GM13976 (cell line): Measurements from ENCODE around the gene SEC23A.
"Not testable (repeated sequence)": the region's sequence is repeated elsewhere in the genome, so short reads cannot be mapped to it uniquely, and the experiment has no call there.

Source experiments
- DNase-seq: peaks from one replicate; pipeline ENCODE4 v3.0.0; 2012; ENCODE audit warnings: low spot score
- CTCF ChIP-seq: IDR thresholded peaks from 2 replicates; pipeline ENCODE4 v1.5.1; 2012; ENCODE audit warnings: borderline replicate concordance, mild to moderate bottlenecking; ENCODE audit not compliant: insufficient read depth; ENCODE audit errors: extremely low read depth, missing control alignments, control extremely low read depth
- in situ Hi-C: fragments of 300-500 bp; cut with MboI; formaldehyde crosslinking; loops from one replicate; pipeline ENCODE4 v1.12.0; 2022; ENCODE audit warnings: low sequenced_read_pairs, mixed read lengths, inconsistent platforms; ENCODE audit not compliant: unreplicated experiment

Gene SEC23A

GRCh38 chr14:39016733-39017095, 86.3 kb downstream of the SEC23A start:
- TF ChIP-seq CTCF = no peak
- DNase-seq = no peak
- in situ Hi-C loops = no loop called here

- TF ChIP-seq CTCF = no peak
- DNase-seq = no peak
- in situ Hi-C loops = no loop called here
Observed at GRCh38 chr14:39015964-39016577, 87.0 kb downstream of the SEC23A start.

GRCh38 chr14:39015360-39015961, 87.6 kb downstream of the SEC23A start:
- DNase-seq = peak; percentile 69
- in situ Hi-C loops = no loop called here
- peak; percentile 52 for TF ChIP-seq CTCF

- in situ Hi-C loops = no loop called here
- DNase-seq = no peak
- no peak for TF ChIP-seq CTCF
Observed at GRCh38 chr14:39014460-39014859, 88.6 kb downstream of the SEC23A start.

GRCh38 chr14:39008965-39009364, 94.1 kb downstream of the SEC23A start:
- in situ Hi-C loops, DNase-seq: not testable (repeated sequence)

- TF ChIP-seq CTCF = no peak
- in situ Hi-C loops = no loop called here
Observed at GRCh38 chr14:39006721-39007410, 96.2 kb downstream of the SEC23A start.

GRCh38 chr14:39005044-39005880, 97.8 kb downstream of the SEC23A start:
- in situ Hi-C loops = no loop called here
- DNase-seq = no peak
- no peak for TF ChIP-seq CTCF

More at GRCh38 chr14:39006721-39007410, 96.2 kb downstream of the SEC23A start:
- DNase-seq = no peak
